Heart right ventricle (tissue), 16 donors: ENCODE measurements around the gene ZNF646. TPM values are rescaled to one million over a fixed set of nuclear protein-coding genes. Genes with fewer than 3 reads are reported as not detected.

ENCODE experiments used
- ATAC-seq, 8 donors: fragments of 200-7000 bp; cut with Tn5 transposase; one replicate each; pipeline ENCODE4 v1.9.1; 2020; ENCODE audit warnings: mild to moderate bottlenecking in 8 of 8, moderate library complexity in 8 of 8, moderate number of reproducible peaks in 1 of 8
- DNase-seq, 2 donors: peaks; one replicate each; pipeline ENCODE4 v3.0.0-alpha.2; 2020
- H3K27ac ChIP-seq, 10 donors: fragments of 200-600 bp; sonication (generic) in 2 of 10; one replicate each; pipeline versions ENCODE4 v1.5.0 to v1.8.0; 2020 to 2022; ENCODE audit warnings: mild to moderate bottlenecking in 3 of 10
- H3K27me3 ChIP-seq, 7 donors: fragments of 200-600 bp; one replicate each; pipeline ENCODE4 v1.8.0; 2021 to 2022; ENCODE audit warnings: mild to moderate bottlenecking in 2 of 7
- H3K36me3 ChIP-seq, 9 donors: fragments of 200-600 bp; sonication (generic) in 1 of 9; one replicate each; pipeline versions ENCODE4 v1.5.0 to v1.8.0; 2020 to 2022; ENCODE audit warnings: mild to moderate bottlenecking in 2 of 9
- H3K4me1 ChIP-seq, 9 donors: fragments of 200-600 bp; sonication (generic) in 1 of 9; one replicate each; pipeline versions ENCODE4 v1.5.0 to v1.8.0; 2020 to 2022; ENCODE audit warnings: mild to moderate bottlenecking in 4 of 9
- H3K4me3 ChIP-seq, 10 donors: fragments of 200-600 bp; sonication (generic) in 2 of 10; one replicate each; pipeline versions ENCODE4 v1.5.0 to v1.8.0; 2020 to 2022; ENCODE audit warnings: mild to moderate bottlenecking in 7 of 10, moderate library complexity in 2 of 10
- H3K9me3 ChIP-seq, 11 donors: fragments of 200-600 bp in 10 of 11; sonication (generic) in 2 of 11; one replicate each; pipeline versions ENCODE4 v1.5.0 to v1.8.0; 2013 to 2022; ENCODE audit warnings: mild to moderate bottlenecking in 2 of 11, control low read depth in 1 of 11, moderate library complexity in 1 of 11
- CTCF ChIP-seq, 9 donors: fragments of 200-600 bp; sonication (generic) in 2 of 9; IDR thresholded peaks; one replicate each; pipeline versions ENCODE4 v1.5.0 to v1.8.0; 2021 to 2022; ENCODE audit warnings: antibody characterized with exemption in 9 of 9, mild to moderate bottlenecking in 5 of 9, moderate library complexity in 1 of 9
- WGBS, 2 donors: extraction: QIAGEN DNeasy Blood & Tissue Kit; methylation state at CpG; one replicate each; pipeline ENCODE4 v1.1.7; 2013; ENCODE audit warnings: inconsistent platforms in 1 of 2; 5-methylcytosine and 5-hydroxymethylcytosine counted together
- intact Hi-C, 10 donors: fragments of 100-400 bp; cut with DNase I; formaldehyde crosslinking; loops; one replicate each; pipeline versions ENCODE4 v1.11.1 to v1.14.2; 2022
- polyA plus RNA-seq, 2 donors: library from polyadenylated mRNA; stranded (reverse); fragments of 200-250 nt; gene quantifications; one replicate each; pipeline ENCODE4 v1.2.3, GENCODE V29; 2013
- total RNA-seq, 10 donors: library from RNA; stranded (reverse); fragmentation: NEBNext Ultra II Directional in 3 of 10; extraction: Animal tissue kit (Norgen Biotek cat#: 25700) in 3 of 10; gene quantifications; one replicate each; pipeline versions ENCODE4 v1.2.1 to v1.2.4, GENCODE V29; 2021 to 2023
- donor health status: Arrhythmogenic right ventricular cardiomyopathy.
- donor health status: ischemic (EF 13 %, LVEDD 7.1; RV severe dilation, severe dysfunction).
- donor health status: healthy with polysubstance abuse.
- donor health status: DM: no; HTN: yes; CAD: no.
- donor health status: DM: no; HTN: no; CAD: no.
- donor health status: ischemic (EF 25% LVEDD 6.9; RV normal size, moderate dysfunction).
- donor health status: ischemic (EF 25% LVEDD 5.7; RV mildly dilated, moderate dysfunction).
- donor health status: healthy.
- donor health status: DM: yes; HTN: yes; CAD: no.
- donor health status: Ischemic cardiomyopathy.
- donor health status: ischemic (EF 35%, LVEDD 5.7; RV mildly dilated, moderate dysfunction).
- donor health status: nonischemic (EF 11% LVEDD 7.7; RV severe dilation, severe dysfunction).
- donor health status: DM: yes; HTN: yes; CAD: no.
- donor health status: PGD.
- donor health status: ischemic (EF 29% LVEDD 5.4; RV normal size, mild dysfunction).
- donor health status: nonischemic (EF 23%, LVEDD 6.1; RV moderate dilation, normal function).

ZNF646 gene
- total and polyA plus RNA-seq, 12 donors = 2.7 to 12.0 (median 8.4) TPM

GRCh38 chr16:31132303-31132979 is 58.2 kb downstream of the ZNF646 start:
- no peak for ATAC-seq
- no peak for TF ChIP-seq CTCF (IDR thresholded peaks at IDR 0.05)
- 87 to 89% methylated on average over 20 of the region's 20 CpGs for WGBS, 2 donors
- no peaks in the 10 kb centered on the region for H3K9me3 ChIP-seq
- intact Hi-C loops = no loop called here
- H3K4me3 ChIP-seq = no peak overlapping the region
- no peak for DNase-seq
- H3K4me1 ChIP-seq = peaks cover 3 to 56% (median 40%) of the 10 kb centered on the region in 9 donors
- no peaks in the 10 kb centered on the region for H3K27me3 ChIP-seq
- H3K27ac ChIP-seq = no peak overlapping the region
- H3K36me3 ChIP-seq = peaks cover 0 to 60% (median 36%) of the 10 kb centered on the region in 9 donors

GRCh38 chr16:31133046-31133501 is 58.9 kb downstream of the ZNF646 start:
- no peak for TF ChIP-seq CTCF (IDR thresholded peaks at IDR 0.05)
- Histone ChIP-seq H3K36me3 (peaks cover 0 to 54% (median 30%) of the 10 kb centered on the region in 9 donors), H3K4me3 (no peak overlapping the region), H3K27ac (no peak overlapping the region), H3K27me3 (no peaks in the 10 kb centered on the region), H3K9me3 (no peaks in the 10 kb centered on the region), H3K4me1 (peaks cover 3 to 49% (median 38%) of the 10 kb centered on the region in 9 donors)
- no peak for DNase-seq
- ATAC-seq = no peak
- intact Hi-C loops = no loop called here
- WGBS, 2 donors = 91 to 95% methylated on average over 6 of the region's 6 CpGs

Other genes with a start within 250 kb of the ZNF646 start
- gene BCL7C, start 180.3 kb upstream of the ZNF646 start, total RNA-seq = 10 to 100 TPM; 24.2 to 31.3 (median 27.0) TPM
- gene BCL7C, start 180.3 kb upstream of the ZNF646 start, polyA plus RNA-seq = 10 to 100 TPM; 30.5 to 68.8 TPM
- gene CTF1, start 177.8 kb upstream of the ZNF646 start, total RNA-seq = 10 to 100 TPM in 9 of 10 donors, 1 to 10 TPM in 1; 8.6 to 28.2 (median 19.9) TPM
- gene CTF1, start 177.8 kb upstream of the ZNF646 start, polyA plus RNA-seq = 10 to 100 TPM in 1 of 2 donors, 1 to 10 TPM in 1; 6.5 to 10.4 TPM
- 1 to 10 TPM; 4.1 to 8.7 (median 5.8) TPM for gene FBXL19, start 150.8 kb upstream of the ZNF646 start, total RNA-seq
- 10 to 100 TPM in 1 of 2 donors, 1 to 10 TPM in 1; 5.4 to 14.1 TPM for gene FBXL19, start 150.8 kb upstream of the ZNF646 start, polyA plus RNA-seq
- 10 to 100 TPM in 8 of 10 donors, 1 to 10 TPM in 2; 7.8 to 19.8 (median 11.4) TPM for gene ORAI3, start 125.4 kb upstream of the ZNF646 start, total RNA-seq
- gene ORAI3, start 125.4 kb upstream of the ZNF646 start, polyA plus RNA-seq = 10 to 100 TPM; 10.1 to 15.4 TPM
- gene SETD1A, start 116.7 kb upstream of the ZNF646 start, total RNA-seq = 10 to 100 TPM in 2 of 10 donors, 1 to 10 TPM in 8; 7.5 to 11.4 (median 9.2) TPM
- 10 to 100 TPM in 1 of 2 donors, 1 to 10 TPM in 1; 5.8 to 11.2 TPM for gene SETD1A, start 116.7 kb upstream of the ZNF646 start, polyA plus RNA-seq
- gene HSD3B7, start 89.2 kb upstream of the ZNF646 start, total RNA-seq = 10 to 100 TPM in 1 of 10 donors, 1 to 10 TPM in 9; 3.3 to 13.3 (median 5.3) TPM
- 10 to 100 TPM in 1 of 2 donors, 1 to 10 TPM in 1; 6.8 to 12.2 TPM for gene HSD3B7, start 89.2 kb upstream of the ZNF646 start, polyA plus RNA-seq
- gene STX1B, start 63.8 kb upstream of the ZNF646 start, total RNA-seq = 1 to 10 TPM in 6 of 10 donors, under 1 TPM in 4; 0.20 to 2.3 (median 1.1) TPM
- under 1 TPM; 0.07 to 0.29 TPM for gene STX1B, start 63.8 kb upstream of the ZNF646 start, polyA plus RNA-seq
- gene STX4, start 40.9 kb upstream of the ZNF646 start, total RNA-seq = 10 to 100 TPM; 31.8 to 53.8 (median 38.6) TPM
- gene STX4, start 40.9 kb upstream of the ZNF646 start, polyA plus RNA-seq = 10 to 100 TPM; 76.9 to 89.2 TPM
- gene ZNF668, start 182 bp upstream of the ZNF646 start, total RNA-seq = 1 to 10 TPM; 3.6 to 8.2 (median 4.5) TPM
- gene ZNF668, start 182 bp upstream of the ZNF646 start, polyA plus RNA-seq = 1 to 10 TPM; 7.2 to 7.6 TPM
- gene PRSS53, start 14.5 kb downstream of the ZNF646 start, total RNA-seq = 1 to 10 TPM in 1 of 10 donors, under 1 TPM in 9; 0.21 to 1.4 (median 0.50) TPM
- gene PRSS53, start 14.5 kb downstream of the ZNF646 start, polyA plus RNA-seq = 1 to 10 TPM in 1 of 2 donors, under 1 TPM in 1; 0.46 to 2.9 TPM
- gene VKORC1, start 20.4 kb downstream of the ZNF646 start, total RNA-seq = 10 to 100 TPM; 27.0 to 68.1 (median 31.8) TPM
- gene VKORC1, start 20.4 kb downstream of the ZNF646 start, polyA plus RNA-seq = 100 to 1,000 TPM in 1 of 2 donors, 10 to 100 TPM in 1; 46.2 to 139 TPM
- gene BCKDK, start 34.0 kb downstream of the ZNF646 start, total RNA-seq = 10 to 100 TPM; 62.8 to 90.9 (median 74.7) TPM
- gene BCKDK, start 34.0 kb downstream of the ZNF646 start, polyA plus RNA-seq = 10 to 100 TPM; 26.1 to 57.2 TPM
- 10 to 100 TPM; 51.9 to 79.9 (median 66.0) TPM for gene KAT8, start 43.2 kb downstream of the ZNF646 start, total RNA-seq
- 100 to 1,000 TPM in 1 of 2 donors, 10 to 100 TPM in 1; 56.3 to 107 TPM for gene KAT8, start 43.2 kb downstream of the ZNF646 start, polyA plus RNA-seq
- under 1 TPM in 4 of 10 donors, not detected in 6; 0.15 to 0.57 (median 0.25) TPM for gene PRSS8, start 61.3 kb downstream of the ZNF646 start, total RNA-seq
- under 1 TPM in 1 of 2 donors, not detected in 1; 0.09 TPM for gene PRSS8, start 61.3 kb downstream of the ZNF646 start, polyA plus RNA-seq
- 1 to 10 TPM in 6 of 10 donors, under 1 TPM in 4; 0.30 to 3.1 (median 1.3) TPM for gene PRSS36, start 75.6 kb downstream of the ZNF646 start, total RNA-seq
- gene PRSS36, start 75.6 kb downstream of the ZNF646 start, polyA plus RNA-seq = 1 to 10 TPM; 1.2 to 3.4 TPM
- gene FUS, start 105.7 kb downstream of the ZNF646 start, total RNA-seq = 100 to 1,000 TPM; 127 to 174 (median 140) TPM
- 100 to 1,000 TPM; 116 to 240 TPM for gene FUS, start 105.7 kb downstream of the ZNF646 start, polyA plus RNA-seq
- gene PYCARD, start 128.3 kb downstream of the ZNF646 start, total RNA-seq = 10 to 100 TPM in 2 of 10 donors, 1 to 10 TPM in 8; 1.7 to 26.1 (median 2.8) TPM
- gene PYCARD, start 128.3 kb downstream of the ZNF646 start, polyA plus RNA-seq = 10 to 100 TPM in 1 of 2 donors, 1 to 10 TPM in 1; 8.3 to 13.9 TPM
- gene TRIM72, start 139.7 kb downstream of the ZNF646 start, total RNA-seq = 1 to 10 TPM in 6 of 10 donors, under 1 TPM in 4; 0.61 to 4.8 (median 1.2) TPM
- gene TRIM72, start 139.7 kb downstream of the ZNF646 start, polyA plus RNA-seq = 1 to 10 TPM in 1 of 2 donors, under 1 TPM in 1; 0.51 to 1.2 TPM
- not detected for gene PYDC1, start 142.7 kb downstream of the ZNF646 start, total RNA-seq
- not detected for gene PYDC1, start 142.7 kb downstream of the ZNF646 start, polyA plus RNA-seq
- 10 to 100 TPM in 2 of 10 donors, 1 to 10 TPM in 8; 1.2 to 24.1 (median 3.2) TPM for gene ITGAM, start 185.6 kb downstream of the ZNF646 start, total RNA-seq
- gene ITGAM, start 185.6 kb downstream of the ZNF646 start, polyA plus RNA-seq = 1 to 10 TPM; 1.8 to 3.4 TPM